Uterus (tissue), 4 donors: ENCODE data around the gene NISCH. TPM values are rescaled to one million over a fixed set of nuclear protein-coding genes. Genes with fewer than 3 reads are reported as not detected.

Experiments
- DNase-seq, 2 donors: peaks; one replicate each; pipeline ENCODE4 v3.0.0-alpha.2; 2019 to 2020
- H3K27ac ChIP-seq, 2 donors: fragments of 200-600 bp; sonication (generic); 1 replicate in 1 of 2; 2 replicates in 1 of 2; pipeline ENCODE4 v1.5.1; 2016 to 2018
- H3K27me3 ChIP-seq, 2 donors: fragments of 200-600 bp; sonication (generic); one replicate each; pipeline ENCODE4 v1.5.1; 2018 to 2019; ENCODE audit warnings: control low read depth in 1 of 2
- H3K36me3 ChIP-seq, 2 donors: fragments of 200-600 bp; sonication (generic); one replicate each; pipeline ENCODE4 v1.5.1; 2019; ENCODE audit warnings: control low read depth in 1 of 2
- H3K4me1 ChIP-seq, 2 donors: fragments of 200-600 bp; sonication (generic); one replicate each; pipeline ENCODE4 v1.5.1; 2018 to 2019; ENCODE audit warnings: control low read depth in 1 of 2
- H3K4me3 ChIP-seq, 2 donors: fragments of 200-600 bp; sonication (generic); 1 replicate in 1 of 2; 2 replicates in 1 of 2; pipeline ENCODE4 v1.5.1; 2018 to 2019; ENCODE audit warnings: mild to moderate bottlenecking in 1 of 2
- H3K9me3 ChIP-seq, 2 donors: fragments of 200-600 bp; sonication (generic); one replicate each; pipeline ENCODE4 v1.5.1; 2019; ENCODE audit warnings: control low read depth in 1 of 2
- CTCF ChIP-seq, 4 experiments: fragments of 200-600 bp in 2 of 4; fragments of 450-650 bp in 2 of 4; sonication (generic) in 2 of 4; IDR thresholded peaks; one replicate each; pipeline ENCODE4 v1.5.1; 2016 to 2019; ENCODE audit warnings: antibody characterized with exemption in 4 of 4, mild to moderate bottlenecking in 2 of 4, moderate library complexity in 1 of 4
- POLR2A ChIP-seq, 2 donors: fragments of 450-650 bp; IDR thresholded peaks; one replicate each; pipeline ENCODE4 v1.6.1; 2016; ENCODE audit warnings: antibody characterized with exemption in 2 of 2, mild to moderate bottlenecking in 1 of 2, moderate library complexity in 1 of 2
- intact Hi-C: fragments of 100-400 bp; cut with DNase I; formaldehyde crosslinking; loops from one replicate; pipeline ENCODE4 v1.15.1; 2023; ENCODE audit warnings: low total_unique reads
- total RNA-seq, 4 donors: library from RNA; depleted of rRNA in 3 of 4; stranded (reverse); fragments of >200 nt in 3 of 4; gene quantifications; one replicate each; pipeline versions ENCODE4 v1.1.0 to v1.2.4, GENCODE V29; 2014 to 2023
- donor health status: DM: yes; HTN: yes; CAD: no.

NISCH gene
- total RNA-seq, result 100 to 1,000 TPM in 2 of 4 donors, 10 to 100 TPM in 2; 50.0 to 157 (median 114) TPM

- no peaks in the 10 kb centered on the region for H3K9me3 ChIP-seq
- H3K4me3 ChIP-seq, result peak within 1 kb of the TSS; percentile 89 to 97
- H3K27me3 ChIP-seq, result no peaks in the 10 kb centered on the region
- H3K4me1 ChIP-seq, result peaks cover 0 to 7% of the 10 kb centered on the region in 2 donors
- intact Hi-C loops, result no loop called here
- peak within 1 kb of the TSS; percentile 90 to 95 for H3K27ac ChIP-seq
- TF ChIP-seq CTCF (IDR thresholded peaks at IDR 0.05) (no peak), POLR2A (IDR thresholded peaks at IDR 0.05) (peak; percentile 18 to 63)
- no peaks in the 10 kb centered on the region for H3K36me3 ChIP-seq
- DNase-seq, result peak; percentile 83 to 90
Measured at GRCh38 chr3:52455283-52456168, at the start of gene NISCH. NISCH (plus strand) TSS chr3:52455604; CDS start chr3:52455642, 38 bp downstream.

GRCh38 chr3:52406231-52406661 lies 49.2 kb upstream of the NISCH start:
- no peak for TF ChIP-seq CTCF (IDR thresholded peaks at IDR 0.05)
- no peak for DNase-seq
- Histone ChIP-seq H3K9me3 (no peaks in the 10 kb centered on the region), H3K36me3 (no peaks in the 10 kb centered on the region), H3K4me3 (no peak overlapping the region), H3K4me1 (peaks cover 0 to 5% of the 10 kb centered on the region in 2 donors), H3K27me3 (no peaks in the 10 kb centered on the region), H3K27ac (no peak overlapping the region)
- intact Hi-C loops, result loop anchor here (5.0 kb wide), 1 partner anchor 124 kb away; no protein-coding TSS in a partner anchor

GRCh38 chr3:52406791-52407510 lies 48.5 kb upstream of the NISCH start:
- TF ChIP-seq CTCF (IDR thresholded peaks at IDR 0.05) (no peak), POLR2A (IDR thresholded peaks at IDR 0.05) (no peak)
- Histone ChIP-seq H3K4me3 (no peak overlapping the region), H3K4me1 (peaks cover 0 to 8% of the 10 kb centered on the region in 2 donors), H3K27me3 (no peaks in the 10 kb centered on the region), H3K36me3 (no peaks in the 10 kb centered on the region), H3K9me3 (no peaks in the 10 kb centered on the region), H3K27ac (no peak overlapping the region)
- intact Hi-C loops, result loop anchor here (5.0 kb wide), 1 partner anchor 125 kb away; no protein-coding TSS in a partner anchor
- no peak for DNase-seq

GRCh38 chr3:52407779-52408178 lies 47.6 kb upstream of the NISCH start:
- H3K27me3 ChIP-seq, result no peaks in the 10 kb centered on the region

More at GRCh38 chr3:52407779-52408178, 47.6 kb upstream of the NISCH start:
- Histone ChIP-seq H3K9me3 (no peaks in the 10 kb centered on the region), H3K27ac (no peak overlapping the region), H3K4me3 (no peak overlapping the region), H3K36me3 (no peaks in the 10 kb centered on the region), H3K4me1 (peaks cover 0 to 12% of the 10 kb centered on the region in 2 donors)
- DNase-seq, result no peak
- no peak for TF ChIP-seq POLR2A (IDR thresholded peaks at IDR 0.05)
- TF ChIP-seq CTCF (IDR thresholded peaks at IDR 0.05), result no peak
- intact Hi-C loops, result loop anchor here (5.0 kb wide), 1 partner anchor 125 kb away; no protein-coding TSS in a partner anchor
